Fibroblast of pulmonary artery (primary cell): ENCODE results near the gene KRT25.

Experiments
- DNase-seq: peaks from one replicate; pipeline ENCODE4 v3.0.0-alpha.2; 2010; ENCODE audit warnings: low read depth
- H3K4me3 ChIP-seq: replicated peaks from 2 replicates; pipeline ENCODE4 v1.5.1; 2011; ENCODE audit warnings: low read depth, mild to moderate bottlenecking, control low read depth, low read length, moderate library complexity
- TF ChIP-seq, protein P1 (sequence below): IDR thresholded peaks from 2 replicates; pipeline ENCODE4 v1.5.1; 2011; ENCODE audit warnings: mild to moderate bottlenecking, control low read depth, low read length, inconsistent platforms; ENCODE audit errors: missing control alignments

The KRT25 gene

DNA sequence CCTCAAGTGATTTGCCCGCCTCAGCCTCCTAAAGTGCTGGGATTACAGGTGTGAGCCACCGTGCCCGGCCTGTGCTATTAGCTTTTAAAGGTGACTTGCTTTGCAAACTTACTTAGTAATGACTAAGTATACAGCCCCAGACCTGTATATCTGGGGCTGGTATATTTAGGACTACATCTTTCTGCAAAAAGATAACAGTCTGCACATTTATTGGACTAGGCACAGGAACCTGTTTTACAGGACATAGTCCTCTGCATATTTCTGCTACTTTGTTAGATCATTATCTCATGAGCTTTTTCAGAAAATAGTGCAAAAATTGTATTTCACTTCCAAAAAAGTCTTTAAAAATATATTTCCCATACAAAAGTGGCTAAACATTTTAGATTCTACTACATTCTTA lies 52.9 kb downstream of the KRT25 start:
- DNase-seq, result no peak
- TF ChIP-seq, protein P1, sequence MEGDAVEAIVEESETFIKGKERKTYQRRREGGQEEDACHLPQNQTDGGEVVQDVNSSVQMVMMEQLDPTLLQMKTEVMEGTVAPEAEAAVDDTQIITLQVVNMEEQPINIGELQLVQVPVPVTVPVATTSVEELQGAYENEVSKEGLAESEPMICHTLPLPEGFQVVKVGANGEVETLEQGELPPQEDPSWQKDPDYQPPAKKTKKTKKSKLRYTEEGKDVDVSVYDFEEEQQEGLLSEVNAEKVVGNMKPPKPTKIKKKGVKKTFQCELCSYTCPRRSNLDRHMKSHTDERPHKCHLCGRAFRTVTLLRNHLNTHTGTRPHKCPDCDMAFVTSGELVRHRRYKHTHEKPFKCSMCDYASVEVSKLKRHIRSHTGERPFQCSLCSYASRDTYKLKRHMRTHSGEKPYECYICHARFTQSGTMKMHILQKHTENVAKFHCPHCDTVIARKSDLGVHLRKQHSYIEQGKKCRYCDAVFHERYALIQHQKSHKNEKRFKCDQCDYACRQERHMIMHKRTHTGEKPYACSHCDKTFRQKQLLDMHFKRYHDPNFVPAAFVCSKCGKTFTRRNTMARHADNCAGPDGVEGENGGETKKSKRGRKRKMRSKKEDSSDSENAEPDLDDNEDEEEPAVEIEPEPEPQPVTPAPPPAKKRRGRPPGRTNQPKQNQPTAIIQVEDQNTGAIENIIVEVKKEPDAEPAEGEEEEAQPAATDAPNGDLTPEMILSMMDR, result no peak
- H3K4me3 ChIP-seq, result no peak overlapping the region

DNA sequence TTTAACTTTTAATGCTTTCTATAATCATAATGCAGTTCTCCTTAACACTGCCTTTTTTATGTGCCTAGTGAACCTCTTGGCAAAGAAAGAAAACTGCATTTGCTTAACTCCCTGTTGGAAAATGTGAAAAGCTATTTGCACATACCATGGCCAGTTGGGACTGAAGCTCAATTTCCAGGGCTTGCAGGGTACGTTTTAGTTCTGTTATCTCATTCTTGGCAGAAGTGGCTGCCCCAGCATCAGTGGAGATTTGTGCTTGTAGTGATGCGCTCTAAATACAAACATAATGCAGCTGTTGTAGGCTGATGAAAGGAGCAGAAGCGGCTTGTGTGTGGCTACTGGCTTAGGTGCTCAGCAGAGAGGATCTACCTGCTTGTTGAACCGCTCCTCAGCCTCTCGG lies 55.3 kb downstream of the KRT25 start:
- TF ChIP-seq, protein P1, result no peak
- H3K4me3 ChIP-seq, result no peak overlapping the region
- no peak for DNase-seq

DNA sequence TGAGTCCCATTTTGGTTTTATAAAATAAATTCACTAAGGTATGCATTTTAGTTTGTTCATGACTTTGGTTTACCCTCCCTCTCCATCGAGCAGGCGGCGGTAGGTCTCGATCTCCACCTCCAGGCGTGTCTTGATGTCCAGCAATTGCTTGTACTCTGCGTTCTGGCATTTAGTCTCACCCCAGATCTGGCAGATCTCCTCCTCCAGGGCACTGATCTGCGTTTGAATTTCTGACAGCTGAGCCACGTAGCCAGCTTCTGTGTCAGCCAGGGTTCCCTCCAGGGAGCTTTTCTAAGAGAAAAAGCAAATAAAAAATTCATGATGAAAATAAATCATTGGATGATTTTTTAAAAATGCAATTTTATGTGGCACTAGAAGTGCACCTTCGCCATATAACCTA lies 55.8 kb downstream of the KRT25 start:
- no peak for DNase-seq
- H3K4me3 ChIP-seq, result no peak overlapping the region
- TF ChIP-seq, protein P1, result no peak
